Subcutaneous adipose tissue (tissue), 4 donors: ENCODE measurements around the gene NDUFAF8. TPM values are rescaled to one million over a fixed set of nuclear protein-coding genes. Genes with fewer than 3 reads are reported as not detected.

Experiments used
- total RNA-seq, 4 donors: library from RNA; depleted of rRNA; stranded (reverse); fragments of >200 nt; gene quantifications; one replicate each; pipeline ENCODE4 v1.1.0, GENCODE V29; 2016
- TF ChIP-seq, protein P1 (sequence below): fragments of 450-650 bp; IDR thresholded peaks from one replicate; pipeline ENCODE4 v1.5.1; 2016; ENCODE audit warnings: low read depth, mild to moderate bottlenecking, control low read depth, antibody characterized with exemption, moderate library complexity

NDUFAF8 gene
- total RNA-seq, 4 donors from 2014 or later, result 20.4 to 59.5 (median 53.6) TPM

DNA sequence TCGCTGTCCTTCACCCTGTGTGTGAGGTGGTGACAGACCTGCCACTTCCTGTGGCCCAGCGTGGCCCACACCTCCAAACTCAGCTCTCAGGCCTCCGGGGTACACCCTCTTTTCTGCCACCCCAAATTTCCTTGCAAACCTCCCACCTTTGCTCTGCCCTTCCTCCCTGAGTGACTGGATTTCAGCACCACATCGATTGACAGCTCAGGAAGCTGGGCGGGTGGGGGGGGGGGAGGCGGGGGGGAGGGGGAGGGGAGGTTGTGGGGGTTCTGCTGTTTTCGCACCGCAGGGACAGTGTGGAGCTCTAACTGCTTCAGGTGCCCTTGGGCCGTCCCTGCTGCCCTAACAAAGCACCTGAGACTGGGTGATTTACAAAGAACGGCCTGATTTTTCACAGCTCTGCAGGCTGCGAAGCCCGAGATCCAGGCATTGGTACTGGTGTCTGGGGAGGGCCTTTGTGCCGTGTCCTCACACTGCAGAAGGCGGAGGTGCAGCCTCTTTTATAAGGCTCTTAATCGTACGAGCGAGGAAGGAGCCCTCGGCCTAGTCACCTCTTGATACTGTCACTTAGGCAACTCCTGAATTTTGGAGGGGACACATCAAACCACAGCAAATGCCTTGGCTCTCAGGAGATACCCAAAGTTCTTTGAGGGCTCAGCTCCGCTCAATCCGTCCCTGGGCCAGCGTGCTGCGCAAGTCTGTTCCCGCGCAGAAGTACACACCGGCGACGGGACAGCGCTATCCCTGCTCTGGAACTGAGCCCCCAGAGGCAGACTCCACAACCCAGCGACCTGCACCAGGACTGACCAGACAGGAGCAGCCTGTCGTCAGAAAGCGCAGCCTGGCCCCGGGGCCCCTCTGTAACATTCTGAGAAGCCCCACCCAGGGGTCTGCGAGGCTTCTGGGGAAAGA lies 3.6 kb downstream of the NDUFAF8 start:
- TF ChIP-seq, protein P1, sequence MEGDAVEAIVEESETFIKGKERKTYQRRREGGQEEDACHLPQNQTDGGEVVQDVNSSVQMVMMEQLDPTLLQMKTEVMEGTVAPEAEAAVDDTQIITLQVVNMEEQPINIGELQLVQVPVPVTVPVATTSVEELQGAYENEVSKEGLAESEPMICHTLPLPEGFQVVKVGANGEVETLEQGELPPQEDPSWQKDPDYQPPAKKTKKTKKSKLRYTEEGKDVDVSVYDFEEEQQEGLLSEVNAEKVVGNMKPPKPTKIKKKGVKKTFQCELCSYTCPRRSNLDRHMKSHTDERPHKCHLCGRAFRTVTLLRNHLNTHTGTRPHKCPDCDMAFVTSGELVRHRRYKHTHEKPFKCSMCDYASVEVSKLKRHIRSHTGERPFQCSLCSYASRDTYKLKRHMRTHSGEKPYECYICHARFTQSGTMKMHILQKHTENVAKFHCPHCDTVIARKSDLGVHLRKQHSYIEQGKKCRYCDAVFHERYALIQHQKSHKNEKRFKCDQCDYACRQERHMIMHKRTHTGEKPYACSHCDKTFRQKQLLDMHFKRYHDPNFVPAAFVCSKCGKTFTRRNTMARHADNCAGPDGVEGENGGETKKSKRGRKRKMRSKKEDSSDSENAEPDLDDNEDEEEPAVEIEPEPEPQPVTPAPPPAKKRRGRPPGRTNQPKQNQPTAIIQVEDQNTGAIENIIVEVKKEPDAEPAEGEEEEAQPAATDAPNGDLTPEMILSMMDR, result no peak

DNA sequence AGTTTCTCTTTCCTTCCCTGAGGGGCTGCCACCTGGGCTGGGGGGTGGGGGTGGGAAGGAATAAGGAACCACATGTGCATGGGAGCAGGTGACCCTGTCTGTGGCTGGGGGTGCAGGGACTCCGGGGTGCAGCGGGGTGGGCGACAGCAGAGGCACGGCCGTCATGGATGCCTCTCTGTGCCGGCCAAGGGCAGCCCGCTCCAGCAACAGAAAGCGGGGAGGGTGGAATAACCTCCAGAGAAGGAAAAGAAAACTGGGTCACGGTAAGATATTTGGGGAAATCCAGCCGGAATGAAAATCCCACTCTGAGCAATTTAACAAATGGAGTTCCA lies 4.2 kb downstream of the NDUFAF8 start:
- TF ChIP-seq, protein P1, result no peak

DNA sequence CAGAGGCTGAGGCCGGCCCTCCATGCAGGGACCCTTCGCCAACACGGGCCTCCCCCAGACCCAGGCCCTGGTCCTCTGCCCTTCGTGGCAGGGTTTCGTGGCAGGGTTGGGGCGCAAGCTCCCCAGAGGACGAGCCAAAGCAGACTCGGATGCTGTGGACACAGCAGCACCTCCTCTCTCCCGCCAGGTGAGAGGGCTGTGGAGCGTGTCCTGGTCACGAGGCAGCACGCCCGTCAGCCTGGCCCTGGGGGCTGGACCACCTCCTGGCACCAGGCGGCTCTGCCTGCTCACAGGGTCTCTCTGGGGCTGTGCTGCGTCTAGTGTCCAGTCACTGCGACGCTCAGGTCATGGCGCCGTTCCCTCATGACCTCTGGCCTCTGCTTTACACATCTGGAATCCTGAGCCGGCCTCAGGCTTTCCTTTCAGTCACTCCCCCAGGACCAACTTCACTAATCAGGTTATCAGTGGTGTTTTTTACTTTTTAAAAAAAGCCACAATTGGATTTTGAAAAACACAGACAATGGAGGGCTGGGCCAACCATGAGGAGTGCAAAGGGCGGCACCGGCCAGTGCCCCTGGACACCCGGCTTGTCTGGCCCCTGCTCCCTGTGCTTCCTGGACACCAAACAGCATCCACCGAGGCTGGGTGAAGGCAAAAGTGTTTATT lies 5.4 kb downstream of the NDUFAF8 start:
- TF ChIP-seq, protein P1, result no peak

DNA sequence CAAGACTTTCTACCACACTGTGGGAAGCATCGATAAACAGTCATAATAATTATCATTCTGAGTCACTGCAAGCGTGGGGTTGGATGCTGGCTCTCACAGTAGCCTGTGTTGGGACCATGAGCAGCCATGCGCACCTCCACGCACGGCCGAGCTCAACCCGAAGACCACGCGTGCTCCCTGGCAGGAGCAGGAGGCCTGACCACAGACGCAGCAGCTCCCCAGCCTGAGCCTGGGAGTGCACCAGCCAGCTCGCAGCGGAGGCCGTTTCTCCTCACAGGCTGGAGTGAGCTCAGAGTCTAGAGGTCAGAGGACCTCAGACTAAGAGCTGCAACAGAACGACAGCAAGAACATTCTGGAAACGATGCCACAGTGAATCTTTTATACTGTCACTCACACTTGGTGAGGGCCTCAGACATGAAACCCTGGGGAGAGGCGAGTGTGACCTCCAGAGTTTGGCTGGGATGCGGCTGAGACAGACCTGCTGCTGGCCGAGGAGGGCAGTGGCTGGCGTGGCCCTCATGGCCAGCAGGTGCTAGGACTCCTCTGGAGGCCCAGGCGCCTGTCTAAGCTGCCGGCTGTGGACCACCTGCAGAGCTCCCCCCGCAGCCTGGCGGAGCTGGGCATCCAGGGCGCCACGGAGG lies 6.0 kb downstream of the NDUFAF8 start:
- TF ChIP-seq, protein P1, result no peak

DNA sequence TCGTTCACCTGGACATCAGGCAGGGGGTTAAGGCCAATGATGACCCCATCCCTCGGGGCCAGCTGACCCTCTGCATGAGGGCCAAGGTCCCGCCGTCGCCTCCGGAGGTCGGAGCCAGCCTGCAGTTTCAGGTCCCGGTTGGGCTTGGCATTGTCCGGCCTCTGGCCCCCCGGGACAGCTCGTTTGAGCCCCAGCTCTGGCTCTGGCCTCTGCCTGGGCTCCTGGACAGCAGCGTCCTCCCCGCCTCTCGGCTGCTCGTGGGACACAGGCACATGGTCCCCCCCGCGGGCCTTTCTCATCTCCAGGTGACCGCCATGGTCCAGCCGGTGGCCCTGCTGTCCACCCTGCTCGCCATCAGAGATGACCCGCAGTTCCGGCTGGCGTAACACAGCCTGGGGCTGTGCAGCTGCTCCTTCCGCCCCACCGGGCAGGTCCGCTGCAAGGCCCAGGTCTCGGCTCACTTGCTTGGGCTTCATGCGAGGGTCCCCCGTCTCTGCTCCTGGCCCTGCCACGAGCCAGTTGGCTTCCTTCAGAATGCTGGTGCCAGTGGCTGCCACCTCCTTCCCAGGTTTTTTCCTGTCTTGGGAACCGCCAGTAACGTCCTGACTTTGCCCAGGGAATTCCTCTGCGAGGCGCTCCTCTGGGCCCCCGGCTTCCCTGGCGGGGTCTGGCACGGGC lies 6.7 kb downstream of the NDUFAF8 start:
- TF ChIP-seq, protein P1, result no peak

DNA sequence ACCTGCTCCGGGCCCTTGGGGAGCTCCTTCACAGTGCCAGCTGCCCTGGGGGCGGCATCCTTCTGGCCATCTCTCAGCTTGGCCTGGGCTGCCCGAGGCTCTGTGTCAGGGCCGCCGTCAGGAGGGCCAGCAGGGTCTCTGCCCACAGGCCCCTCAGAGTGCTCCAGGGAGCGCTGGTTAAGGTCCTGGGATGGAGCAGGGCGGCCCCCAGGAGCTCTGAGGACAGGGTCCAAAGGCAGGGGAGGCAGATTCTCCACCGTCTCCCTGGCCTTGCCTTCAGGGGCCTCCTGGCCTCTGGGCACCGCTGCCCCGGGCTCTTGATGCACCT lies 7.2 kb downstream of the NDUFAF8 start:
- TF ChIP-seq, protein P1, result no peak
